K562 (cell line): Measurements from ENCODE around the gene RDH11. TPM values are rescaled to one million over a fixed set of nuclear protein-coding genes. Genes with fewer than 3 reads are reported as not detected.

Experiments used
- ATAC-seq: fragments of 200-7000 bp; cut with Tn5 transposase; 3 replicates; pipeline ENCODE4 v1.9.1; 2020; ENCODE audit warnings: moderate library complexity
- BruUV-seq: library from RNA; stranded (reverse); fragments of 400-500 nt; replicated peaks from 2 replicates; lab custom pipeline; 2021; lab: Mats Ljungman, UMichigan
- CTCF ChIA-PET: fragments of 300-600 bp; formaldehyde crosslinking; extraction: SDS; loops from one replicate; lab custom pipeline; 2021; ENCODE audit warnings: low intra/inter-chr PET ratio; lab: Yijun Ruan, JAX
- POLR2A ChIA-PET: fragments of 300-600, 350-650 bp; sonication (Branson Sonifier 250); formaldehyde crosslinking; extraction: SDS; loops from one replicate; lab custom pipeline; 2021; ENCODE audit warnings: antibody characterized with exemption, inconsistent platforms; lab: Yijun Ruan, JAX
- DNase-seq, 4 experiments: peaks; one replicate each; pipeline versions ENCODE4 v3.0.0 to v3.0.0-alpha.2; 2011 to 2018; ENCODE audit warnings: low spot score in 3 of 4, mixed read lengths in 3 of 4; ENCODE audit errors: extremely low read depth in 1 of 4
- FAIRE-seq: peaks from 2 replicates; lab custom pipeline; 2011; peaks lifted over from hg19 to GRCh38; lab: Jason Lieb, UNC
- H2AFZ ChIP-seq: 2 replicates; pipeline ENCODE4 v1.6.0; 2011; ENCODE audit warnings: low read depth, low read length, control low read depth, inconsistent platforms
- H3K27ac ChIP-seq: fragments of 200-600 bp; 3 replicates; pipeline ENCODE4 v1.8.0; 2011; ENCODE audit warnings: low read depth, mild to moderate bottlenecking, control low read depth, inconsistent platforms, low read length, moderate library complexity, mixed read lengths; ENCODE audit errors: extremely low read depth
- H3K27me3 ChIP-seq, 2 experiments: fragments of 300-600 bp in 1 of 2; 2 replicates in 1 of 2; 3 replicates in 1 of 2; pipeline versions ENCODE4 v1.6.0 to v1.8.0; 2011; ENCODE audit warnings: inconsistent platforms in 2 of 2, low read length in 2 of 2, mild to moderate bottlenecking in 1 of 2, mixed read lengths in 1 of 2, moderate library complexity in 1 of 2; ENCODE audit not compliant: control insufficient read depth in 2 of 2, insufficient read depth in 2 of 2
- H3K36me3 ChIP-seq: fragments of 300-600 bp; 3 replicates; pipeline ENCODE4 v1.8.0; 2011; ENCODE audit warnings: mild to moderate bottlenecking, low read length, inconsistent platforms; ENCODE audit not compliant: control insufficient read depth, insufficient read depth
- H3K4me1 ChIP-seq, 2 experiments: fragments of 200-600 bp in 1 of 2; replicated peaks in 1 of 2; 2 replicates in 1 of 2; 3 replicates in 1 of 2; pipeline versions ENCODE4 v1.5.1 to v1.8.0; 2011; ENCODE audit warnings: inconsistent platforms in 2 of 2, low read length in 2 of 2, mild to moderate bottlenecking in 1 of 2, mixed read lengths in 1 of 2, moderate library complexity in 1 of 2; ENCODE audit not compliant: control insufficient read depth in 2 of 2, insufficient read depth in 2 of 2
- H3K4me2 ChIP-seq: 2 replicates; pipeline ENCODE4 v1.6.1; 2011; ENCODE audit warnings: low read length, control low read depth, inconsistent platforms, mixed read lengths; ENCODE audit not compliant: insufficient read depth
- H3K4me3 ChIP-seq: fragments of 200-600 bp; sonication (generic), shearing (Covaris generic); 2 replicates; pipeline ENCODE4 v1.5.1; 2016; ENCODE audit warnings: control low read depth, inconsistent platforms
- H3K79me2 ChIP-seq: fragments of 200-600 bp; 3 replicates; pipeline ENCODE4 v1.8.0; 2011; ENCODE audit warnings: low read length, inconsistent platforms; ENCODE audit not compliant: control insufficient read depth, insufficient read depth
- H3K9ac ChIP-seq, 2 experiments: 2 replicates each; pipeline versions ENCODE4 v1.6.0 to v1.6.1; 2011; ENCODE audit warnings: low read depth in 2 of 2, low read length in 2 of 2, control low read depth in 1 of 2, inconsistent platforms in 1 of 2, mild to moderate bottlenecking in 1 of 2, mixed read lengths in 1 of 2; ENCODE audit not compliant: insufficient read depth in 1 of 2
- H3K9me1 ChIP-seq: one replicate; pipeline ENCODE4 v1.6.0; 2011; ENCODE audit warnings: inconsistent platforms, mild to moderate bottlenecking, low read length, moderate library complexity; ENCODE audit not compliant: control insufficient read depth, insufficient read depth
- H3K9me3 ChIP-seq: replicated peaks from 2 replicates; pipeline ENCODE4 v1.5.1; 2011; ENCODE audit warnings: low read depth, low read length, inconsistent platforms; ENCODE audit not compliant: control insufficient read depth, insufficient read depth
- H4K20me1 ChIP-seq: replicated peaks from 2 replicates; pipeline ENCODE4 v1.6.1; 2011; ENCODE audit warnings: low read length, inconsistent platforms, mixed read lengths; ENCODE audit not compliant: control insufficient read depth, insufficient read depth
- EP300 ChIP-seq: IDR thresholded peaks from 2 replicates; pipeline ENCODE4 v1.6.1; 2012; ENCODE audit warnings: low read length, improper control_type of control experiment
- ZKSCAN8 ChIP-seq: fragments of 200-800 bp; sonication (Bioruptor generic); IDR thresholded peaks from 2 replicates; pipeline ENCODE4 v1.6.1; 2016; ENCODE audit warnings: missing genetic modification characterization, missing compliant biosample characterization
- WGBS: fragments of 100-300 bp; shearing (Covaris generic); methylation state at CpG from one replicate; pipeline ENCODE4 v1.1.6; 2016; ENCODE audit warnings: low coverage, mixed read lengths; ENCODE audit not compliant: insufficient coverage; ENCODE audit errors: missing lambda C conversion rate; 5-methylcytosine and 5-hydroxymethylcytosine counted together
- in situ Hi-C: fragments of 300-500 bp; cut with MboI; formaldehyde crosslinking; loops from 4 replicates; pipeline ENCODE4 v1.15.0; 2018; ENCODE audit warnings: inconsistent platforms, mixed read lengths
- intact Hi-C: fragments of 100-400 bp; cut with micrococcal nuclease; formaldehyde crosslinking; loops from 2 replicates; pipeline ENCODE4 v1.14.2; 2022
- polyA plus RNA-seq, 8 experiments: library from polyadenylated mRNA; depleted of rRNA in 4 of 8; stranded (reverse) in 5 of 8; unstranded in 3 of 8; fragments of >200 nt; fragmentation: Nextera tagmentation in 2 of 8; fragmentation: Illumina TruSeq in 1 of 8; extraction: Ambion mirVana in 2 of 8; extraction: Trizol in 1 of 8; gene quantifications; 2 replicates each; pipeline versions ENCODE4 v1.2.1 to v1.2.3, GENCODE V29; 2011 to 2014; ENCODE audit warnings: inconsistent platforms in 1 of 8, missing spikeins in 1 of 8
- total RNA-seq, 7 experiments: library from RNA; depleted of rRNA in 6 of 7; stranded (reverse); fragments of >200 nt in 6 of 7; fragmentation: Illumina TruSeq in 2 of 7; extraction: Trizol in 2 of 7; gene quantifications; 2 replicates each; pipeline versions ENCODE4 v1.2.1 to v1.2.3, GENCODE V29; 2011 to 2021; ENCODE audit warnings: low replicate concordance in 1 of 7
- TF ChIP-seq, protein P1 (sequence below): fragments of 250-450 bp; sonication (Bioruptor Pico); IDR thresholded peaks from 2 replicates; pipeline ENCODE4 v1.8.0; 2022; ENCODE audit warnings: inconsistent platforms
- TF ChIP-seq, protein P2 (sequence below): sonication (generic); formaldehyde crosslinking; IDR thresholded peaks from 2 replicates; pipeline ENCODE4 v1.8.0; 2022; ENCODE audit warnings: missing genetic modification reagents, mild to moderate bottlenecking, moderate library complexity, borderline replicate concordance

RDH11 gene
- total and polyA plus RNA-seq, 9 of the 15 experiments (the other 6 are each of a cell fraction or from before 2014, with no cell fraction given): 50.6 to 172 (median 70.5) TPM

DNA sequence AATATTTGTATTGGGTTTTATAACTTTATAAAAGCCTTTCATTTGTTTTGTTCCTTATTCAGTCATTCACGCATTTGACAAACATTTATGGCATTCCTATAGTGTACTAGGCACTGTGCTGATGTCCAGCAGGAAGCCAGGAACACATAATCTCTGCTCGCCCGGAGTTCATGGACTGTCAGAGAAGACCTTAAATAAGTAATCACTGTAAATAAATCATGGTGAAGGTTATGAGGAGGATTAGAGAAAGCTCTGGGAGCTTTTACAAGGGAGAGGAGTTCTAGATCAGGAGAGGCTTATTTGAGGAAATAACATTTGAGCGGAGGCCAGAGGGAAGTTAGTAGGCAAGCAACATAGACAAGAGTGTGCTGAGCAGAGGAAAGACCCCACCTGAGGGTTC lies 1.4 kb upstream of the RDH11 start:
- in situ Hi-C loops: no loop called here
- no peaks in the 10 kb centered on the region for H3K27me3 ChIP-seq
- H3K9ac ChIP-seq: no peak overlapping the region
- H3K9me3 ChIP-seq: no peaks in the 10 kb centered on the region
- POLR2A ChIA-PET: no interaction called here
- peaks cover 6 to 8% of the 10 kb centered on the region in 2 experiments; a peak in 3 of 5 replicates for H3K4me1 ChIP-seq
- H3K9me1 ChIP-seq: no peaks in the 10 kb centered on the region
- BruUV-seq: no TSS peak
- H2AFZ ChIP-seq: no peak overlapping the region
- H3K4me3 ChIP-seq: no peak overlapping the region
- CTCF ChIA-PET: no interaction called here
- no peaks in the 10 kb centered on the region for H4K20me1 ChIP-seq
- no peak overlapping the region for H3K4me2 ChIP-seq
- WGBS: 74% methylated on average over 4 of the region's 4 CpGs
- no peak for TF ChIP-seq ZKSCAN8 (CRISPR knock-in tag)
- TF ChIP-seq, protein P1, sequence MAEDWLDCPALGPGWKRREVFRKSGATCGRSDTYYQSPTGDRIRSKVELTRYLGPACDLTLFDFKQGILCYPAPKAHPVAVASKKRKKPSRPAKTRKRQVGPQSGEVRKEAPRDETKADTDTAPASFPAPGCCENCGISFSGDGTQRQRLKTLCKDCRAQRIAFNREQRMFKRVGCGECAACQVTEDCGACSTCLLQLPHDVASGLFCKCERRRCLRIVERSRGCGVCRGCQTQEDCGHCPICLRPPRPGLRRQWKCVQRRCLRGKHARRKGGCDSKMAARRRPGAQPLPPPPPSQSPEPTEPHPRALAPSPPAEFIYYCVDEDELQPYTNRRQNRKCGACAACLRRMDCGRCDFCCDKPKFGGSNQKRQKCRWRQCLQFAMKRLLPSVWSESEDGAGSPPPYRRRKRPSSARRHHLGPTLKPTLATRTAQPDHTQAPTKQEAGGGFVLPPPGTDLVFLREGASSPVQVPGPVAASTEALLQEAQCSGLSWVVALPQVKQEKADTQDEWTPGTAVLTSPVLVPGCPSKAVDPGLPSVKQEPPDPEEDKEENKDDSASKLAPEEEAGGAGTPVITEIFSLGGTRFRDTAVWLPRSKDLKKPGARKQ (CRISPR knock-in tag): no peak
- TF ChIP-seq, protein P2, sequence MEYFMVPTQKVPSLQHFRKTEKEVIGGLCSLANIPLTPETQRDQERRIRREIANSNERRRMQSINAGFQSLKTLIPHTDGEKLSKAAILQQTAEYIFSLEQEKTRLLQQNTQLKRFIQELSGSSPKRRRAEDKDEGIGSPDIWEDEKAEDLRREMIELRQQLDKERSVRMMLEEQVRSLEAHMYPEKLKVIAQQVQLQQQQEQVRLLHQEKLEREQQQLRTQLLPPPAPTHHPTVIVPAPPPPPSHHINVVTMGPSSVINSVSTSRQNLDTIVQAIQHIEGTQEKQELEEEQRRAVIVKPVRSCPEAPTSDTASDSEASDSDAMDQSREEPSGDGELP (CRISPR knock-in tag): no peak
- no peak for TF ChIP-seq EP300
- no peak for DNase-seq
- peaks cover 36% of the 10 kb centered on the region for H3K79me2 ChIP-seq
- H3K27ac ChIP-seq: no peak overlapping the region
- no peak for ATAC-seq
- intact Hi-C loops: no loop called here
- FAIRE-seq: no peak
- H3K36me3 ChIP-seq: peaks cover 19% of the 10 kb centered on the region
